IgD-negative memory B cell (primary cell): ENCODE results near the gene EEIG2. TPM values are rescaled to one million over a fixed set of nuclear protein-coding genes. Genes with fewer than 3 reads are reported as not detected.

Experiments
- H3K27ac Mint-ChIP-seq, 3 donors: one replicate each; pipeline ENCODE4 v1.8.0; 2020 to 2022; ENCODE audit warnings: mild to moderate bottlenecking in 3 of 3, mixed read lengths in 3 of 3, moderate library complexity in 1 of 3
- H3K27me3 Mint-ChIP-seq: one replicate; pipeline ENCODE4 v1.8.0; 2021; ENCODE audit warnings: mixed read lengths
- H3K36me3 Mint-ChIP-seq: one replicate; pipeline ENCODE4 v1.8.0; 2020; ENCODE audit warnings: mild to moderate bottlenecking, mixed read lengths
- H3K4me1 Mint-ChIP-seq, 3 donors: one replicate each; pipeline ENCODE4 v1.8.0; 2020 to 2022; ENCODE audit warnings: mixed read lengths in 3 of 3, mild to moderate bottlenecking in 1 of 3
- H3K4me3 Mint-ChIP-seq, 4 donors: one replicate each; pipeline ENCODE4 v1.8.0; 2020 to 2022; ENCODE audit warnings: mild to moderate bottlenecking in 4 of 4, mixed read lengths in 4 of 4, moderate library complexity in 3 of 4
- H3K9me3 Mint-ChIP-seq, 3 donors: one replicate each; pipeline ENCODE4 v1.8.0; 2020 to 2021; ENCODE audit warnings: mixed read lengths in 3 of 3, mild to moderate bottlenecking in 1 of 3
- polyA plus RNA-seq: library from polyadenylated mRNA; unstranded; fragments of 300-500 nt; fragmentation: Illumina TruSeq; gene quantifications from one replicate; pipeline ENCODE4 v1.2.3, GENCODE V29; 2021

Gene EEIG2
- polyA plus RNA-seq, 1 donor from 2014 or later, result 1.1 TPM

- peaks cover 19 to 26% (median 22%) of the 10 kb centered on the region in 3 donors for H3K4me1 Mint-ChIP-seq
- H3K27ac Mint-ChIP-seq, result no peak overlapping the region
- H3K36me3 Mint-ChIP-seq, result peaks cover 7% of the 10 kb centered on the region
- H3K9me3 Mint-ChIP-seq, result peaks cover 0 to 21% (median 5%) of the 10 kb centered on the region in 3 donors
- H3K27me3 Mint-ChIP-seq, result no peaks in the 10 kb centered on the region
- peak overlapping the region in 2 of 4 donors; percentile 39 to 68 for H3K4me3 Mint-ChIP-seq
Observed at GRCh38 chr1:108584428-108584856, 24.5 kb downstream of the EEIG2 start.

DNA sequence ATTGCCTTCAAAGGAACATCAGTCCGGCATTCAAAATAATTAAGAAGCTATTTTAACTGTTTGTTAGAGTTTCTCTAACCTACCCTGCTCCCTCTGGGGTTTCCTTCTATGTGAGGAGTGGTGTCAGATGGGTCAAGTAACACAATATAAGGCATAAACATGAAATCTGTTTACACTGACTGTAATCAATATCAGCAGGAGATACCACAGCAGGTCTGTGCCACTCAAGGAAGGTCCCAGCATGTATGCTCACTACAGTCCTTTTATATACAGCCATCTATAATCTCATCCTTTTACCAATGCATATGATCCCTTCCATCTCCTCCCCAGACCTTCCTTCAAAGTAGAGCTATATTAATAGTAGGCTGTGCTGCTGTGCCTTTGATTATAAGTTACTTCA, 25.4 kb downstream of the EEIG2 start:
- no peak overlapping the region for H3K4me3 Mint-ChIP-seq
- H3K4me1 Mint-ChIP-seq, result peaks cover 20 to 26% (median 24%) of the 10 kb centered on the region in 3 donors
- H3K36me3 Mint-ChIP-seq, result peaks cover 4% of the 10 kb centered on the region
- H3K27ac Mint-ChIP-seq, result no peak overlapping the region
- no peaks in the 10 kb centered on the region for H3K27me3 Mint-ChIP-seq
- peaks cover 0 to 17% (median under 1%) of the 10 kb centered on the region in 3 donors for H3K9me3 Mint-ChIP-seq

- Mint-ChIP-seq H3K4me1 (peaks cover 17 to 19% (median 17%) of the 10 kb centered on the region in 3 donors), H3K36me3 (peaks cover 4% of the 10 kb centered on the region), H3K27ac (no peak overlapping the region), H3K27me3 (no peaks in the 10 kb centered on the region), H3K4me3 (no peak overlapping the region), H3K9me3 (peaks cover 0 to 4% (median 0%) of the 10 kb centered on the region in 3 donors)
Observed at GRCh38 chr1:108590441-108590840, 30.5 kb downstream of the EEIG2 start.

DNA sequence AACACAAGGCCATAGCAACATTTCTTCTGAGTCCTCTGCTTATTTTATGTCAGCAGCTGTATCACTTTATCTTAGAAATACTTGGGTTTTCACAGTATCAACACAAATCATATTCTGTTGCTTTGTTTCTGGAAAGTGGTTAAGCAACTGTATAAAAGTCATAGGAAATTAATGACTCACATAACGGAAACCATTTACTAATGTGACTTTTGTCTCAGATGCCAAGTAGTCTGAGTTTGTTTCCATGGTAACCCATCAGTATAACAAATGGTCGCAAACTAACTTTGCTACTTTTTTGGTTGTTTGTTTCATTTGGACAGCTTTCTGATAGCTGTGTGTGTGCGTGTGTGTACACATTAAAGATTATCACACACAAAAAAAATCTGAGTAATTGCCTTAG, 31.1 kb downstream of the EEIG2 start:
- Mint-ChIP-seq H3K4me1 (peaks cover 12 to 17% (median 16%) of the 10 kb centered on the region in 3 donors), H3K4me3 (no peak overlapping the region), H3K9me3 (peaks cover 0 to 4% (median 0%) of the 10 kb centered on the region in 3 donors), H3K27me3 (no peaks in the 10 kb centered on the region), H3K36me3 (peaks cover 4% of the 10 kb centered on the region), H3K27ac (no peak overlapping the region)

DNA sequence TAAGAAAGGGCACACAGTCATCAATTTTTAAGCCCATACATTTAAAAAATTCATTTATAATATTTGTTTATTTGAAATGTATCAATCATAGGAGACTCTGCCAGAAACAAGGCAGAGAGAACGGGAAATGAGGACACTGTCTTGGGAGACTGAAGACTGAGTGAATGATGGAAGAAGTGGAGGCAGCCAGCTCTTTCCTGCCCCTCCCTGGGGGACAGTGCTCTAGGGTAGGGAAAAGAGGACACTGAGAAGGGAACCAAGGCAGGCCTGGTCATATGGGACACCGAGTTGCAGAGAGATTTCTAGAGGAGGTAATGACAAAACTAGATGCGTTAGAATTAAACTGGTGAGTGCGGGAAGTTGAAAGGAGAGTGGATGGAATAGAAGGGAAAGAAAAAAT, 31.6 kb downstream of the EEIG2 start:
- no peaks in the 10 kb centered on the region for H3K27me3 Mint-ChIP-seq
- peaks cover 4% of the 10 kb centered on the region for H3K36me3 Mint-ChIP-seq
- H3K4me3 Mint-ChIP-seq, result peak overlapping the region in 1 of 4 donors; percentile 66
- peaks cover 9 to 17% (median 14%) of the 10 kb centered on the region in 3 donors for H3K4me1 Mint-ChIP-seq
- peaks cover 0 to 4% (median 0%) of the 10 kb centered on the region in 3 donors for H3K9me3 Mint-ChIP-seq
- H3K27ac Mint-ChIP-seq, result no peak overlapping the region

DNA sequence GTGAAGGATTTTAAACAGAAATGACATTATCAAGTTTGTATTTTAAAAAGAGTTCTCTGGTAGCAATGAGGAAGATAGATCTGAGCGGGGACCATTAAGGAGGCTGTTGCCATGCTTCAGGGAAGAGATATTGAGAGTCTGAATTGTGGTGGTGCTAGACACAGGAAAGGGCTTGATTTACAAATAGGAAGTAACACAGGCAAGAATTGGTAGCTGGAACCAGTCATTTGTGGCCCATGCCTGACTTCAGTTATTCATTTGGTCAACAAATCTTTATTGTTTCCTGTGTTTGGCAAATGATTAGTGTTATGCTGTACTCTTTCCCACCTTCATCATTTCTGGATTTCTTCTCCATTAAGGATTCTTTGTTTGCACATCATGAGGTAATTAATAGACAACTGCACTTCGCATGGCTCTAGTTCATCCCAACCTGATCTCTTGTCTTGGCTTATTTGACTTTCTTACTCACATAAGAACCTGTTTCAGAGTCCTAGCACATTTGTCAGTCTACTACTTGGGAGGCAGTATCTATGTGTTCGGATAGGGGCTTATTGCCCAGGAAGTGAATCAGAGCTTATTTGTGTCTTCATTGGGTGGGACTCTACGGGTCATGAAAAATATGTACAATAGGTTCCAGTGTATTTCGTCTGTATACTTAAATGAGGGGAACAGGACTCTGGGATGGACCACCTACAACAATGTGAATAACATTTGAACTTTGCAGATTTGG, 32.3 kb downstream of the EEIG2 start:
- peaks cover 0 to 4% (median 0%) of the 10 kb centered on the region in 3 donors for H3K9me3 Mint-ChIP-seq

GRCh38 chr1:108593448-108593847, 33.5 kb downstream of the EEIG2 start:
- Mint-ChIP-seq H3K36me3 (peaks cover 4% of the 10 kb centered on the region), H3K4me1 (peaks cover 14 to 20% (median 15%) of the 10 kb centered on the region in 3 donors), H3K4me3 (no peak overlapping the region), H3K27ac (no peak overlapping the region), H3K9me3 (no peaks in the 10 kb centered on the region), H3K27me3 (no peaks in the 10 kb centered on the region)

More for the DNA sequence above, 32.3 kb downstream of the EEIG2 start:
- Mint-ChIP-seq H3K4me1 (peaks cover 11 to 17% (median 15%) of the 10 kb centered on the region in 3 donors), H3K4me3 (peak overlapping the region in 1 of 4 donors; percentile 66), H3K36me3 (peaks cover 4% of the 10 kb centered on the region), H3K27me3 (no peaks in the 10 kb centered on the region), H3K27ac (no peak overlapping the region)

DNA sequence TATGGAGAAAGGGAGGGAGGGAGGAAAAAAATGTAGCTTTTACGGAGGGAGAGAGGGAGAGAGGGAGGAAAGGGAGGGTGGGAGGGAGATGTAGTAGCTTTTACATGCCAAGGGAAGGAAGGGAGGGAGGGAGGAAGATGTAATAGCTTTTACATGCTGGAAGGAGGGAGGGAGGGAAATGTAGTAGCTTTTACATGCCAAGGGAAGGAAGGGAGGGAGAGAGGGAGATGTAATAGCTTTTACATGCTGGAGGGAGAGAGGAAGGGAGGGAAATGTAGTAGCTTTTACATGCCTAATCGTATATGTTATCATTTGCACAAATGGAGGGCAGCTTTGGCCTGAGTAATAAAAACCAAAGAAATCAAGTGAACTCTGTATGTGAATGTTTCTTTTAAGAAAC, 35.6 kb downstream of the EEIG2 start:
- H3K36me3 Mint-ChIP-seq, result peaks cover 4% of the 10 kb centered on the region
- no peaks in the 10 kb centered on the region for H3K9me3 Mint-ChIP-seq
- H3K27ac Mint-ChIP-seq, result peak overlapping the region in 1 of 3 donors; percentile 3
- no peak overlapping the region for H3K4me3 Mint-ChIP-seq
- H3K4me1 Mint-ChIP-seq, result peaks cover 11 to 14% (median 14%) of the 10 kb centered on the region in 3 donors
- H3K27me3 Mint-ChIP-seq, result no peaks in the 10 kb centered on the region

- peaks cover 5 to 9% (median 9%) of the 10 kb centered on the region in 3 donors for H3K4me1 Mint-ChIP-seq
Observed at GRCh38 chr1:108597041-108597440, 37.1 kb downstream of the EEIG2 start.

DNA sequence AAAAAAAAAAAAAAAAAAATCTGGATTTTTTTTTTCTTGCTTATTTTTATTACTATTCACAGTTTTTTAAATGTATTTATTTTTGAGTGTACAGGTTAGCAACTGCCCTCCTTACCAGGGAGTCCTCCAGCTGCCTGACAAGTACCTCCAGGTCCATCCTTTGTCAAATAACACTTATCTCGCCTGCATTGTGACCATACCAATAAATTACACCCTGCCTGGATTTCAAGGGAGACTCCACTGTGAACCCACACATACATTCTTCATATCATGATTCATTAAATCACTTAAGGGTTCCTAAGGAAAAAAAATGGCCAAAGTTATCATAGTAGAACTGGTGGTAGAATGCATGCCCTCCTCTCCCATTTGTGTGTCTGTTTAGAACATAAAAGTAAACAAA, 38.4 kb downstream of the EEIG2 start:
- no peak overlapping the region for H3K27ac Mint-ChIP-seq
- H3K36me3 Mint-ChIP-seq, result peaks cover 4% of the 10 kb centered on the region
- H3K9me3 Mint-ChIP-seq, result no peaks in the 10 kb centered on the region
- no peaks in the 10 kb centered on the region for H3K27me3 Mint-ChIP-seq
- peaks cover 4 to 7% (median 5%) of the 10 kb centered on the region in 3 donors for H3K4me1 Mint-ChIP-seq
- no peak overlapping the region for H3K4me3 Mint-ChIP-seq

More at GRCh38 chr1:108597041-108597440, 37.1 kb downstream of the EEIG2 start:
- peaks cover 4% of the 10 kb centered on the region for H3K36me3 Mint-ChIP-seq
- no peaks in the 10 kb centered on the region for H3K27me3 Mint-ChIP-seq
- H3K4me3 Mint-ChIP-seq, result no peak overlapping the region
- no peaks in the 10 kb centered on the region for H3K9me3 Mint-ChIP-seq
- no peak overlapping the region for H3K27ac Mint-ChIP-seq

DNA sequence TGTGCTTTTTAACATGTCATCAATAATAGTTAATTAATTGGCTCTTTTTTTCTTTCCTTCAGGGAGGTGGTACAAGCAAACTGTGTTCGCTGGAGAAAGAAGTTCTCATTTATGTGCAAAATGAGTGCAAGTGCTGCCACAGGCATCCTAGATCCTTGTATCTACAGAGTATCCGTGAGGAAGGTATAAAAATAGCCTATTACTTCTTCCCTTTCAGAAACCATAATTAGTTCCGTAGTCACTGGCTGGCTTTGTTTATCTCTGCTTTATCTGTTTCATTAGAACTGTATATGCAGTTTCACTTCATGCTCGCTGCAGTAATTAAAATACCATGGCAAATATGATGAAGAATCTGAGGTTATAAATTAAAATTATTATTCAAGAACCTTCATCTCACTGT, 40.6 kb downstream of the EEIG2 start:
- Mint-ChIP-seq H3K36me3 (peaks cover 4% of the 10 kb centered on the region), H3K4me3 (no peak overlapping the region), H3K27me3 (no peaks in the 10 kb centered on the region), H3K9me3 (no peaks in the 10 kb centered on the region), H3K27ac (no peak overlapping the region), H3K4me1 (peaks cover 3 to 7% (median 4%) of the 10 kb centered on the region in 3 donors)

DNA sequence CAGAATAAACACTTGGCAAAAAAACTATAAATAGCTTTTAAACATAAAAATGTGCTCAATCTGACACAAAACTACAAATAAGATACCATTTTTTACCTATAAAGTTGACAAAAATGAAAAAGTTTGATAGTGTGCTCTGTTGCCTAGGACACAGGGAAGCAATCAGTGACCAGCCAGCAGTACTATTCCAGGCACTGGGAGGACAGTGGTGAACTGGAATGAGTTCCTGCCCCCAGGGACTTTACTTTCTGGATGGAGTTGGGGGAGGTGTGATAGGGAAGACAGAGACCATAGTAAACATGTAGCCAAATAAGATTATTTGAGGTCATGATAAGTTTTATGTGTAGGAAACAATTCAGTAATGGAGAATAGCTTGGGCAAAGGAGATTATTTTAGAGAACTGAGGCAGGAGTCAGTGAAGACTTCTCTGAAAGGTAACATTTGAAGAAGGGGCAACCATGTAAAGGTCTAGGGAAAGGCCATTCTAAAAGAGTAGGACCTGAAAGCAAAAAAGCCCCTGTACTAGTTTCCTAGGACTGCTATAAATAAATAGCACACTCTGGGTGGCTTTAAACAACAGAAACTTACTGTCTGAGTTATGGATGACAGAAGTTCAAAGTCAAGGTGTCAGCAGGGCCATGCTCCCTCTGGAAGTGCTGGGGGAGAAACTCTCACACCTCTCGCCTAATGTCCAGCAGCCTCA, 42.0 kb downstream of the EEIG2 start:
- H3K27ac Mint-ChIP-seq, result no peak overlapping the region

DNA sequence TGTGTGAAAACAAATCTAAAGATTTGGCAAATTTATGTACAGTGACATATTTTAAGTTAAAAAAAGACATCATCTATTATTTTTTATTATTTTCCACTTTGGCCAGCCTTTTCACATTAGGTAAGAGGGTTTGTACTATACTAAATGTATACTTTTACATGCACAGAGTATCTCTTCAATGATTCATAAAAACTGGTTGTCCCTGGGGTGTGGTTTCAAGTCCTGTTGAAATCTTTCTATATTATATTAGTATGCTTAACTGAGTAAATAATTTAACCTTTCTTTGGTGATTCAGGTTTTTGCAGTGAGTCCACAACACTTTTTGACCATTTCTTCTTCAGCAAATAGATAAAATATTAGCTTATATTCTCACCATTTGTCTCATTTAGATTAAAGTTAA, 45.7 kb downstream of the EEIG2 start:
- H3K9me3 Mint-ChIP-seq, result no peaks in the 10 kb centered on the region
- H3K4me3 Mint-ChIP-seq, result no peak overlapping the region
- H3K4me1 Mint-ChIP-seq, result peaks cover 0 to 3% (median 1%) of the 10 kb centered on the region in 3 donors
- peaks cover 5% of the 10 kb centered on the region for H3K36me3 Mint-ChIP-seq
- no peak overlapping the region for H3K27ac Mint-ChIP-seq
- no peaks in the 10 kb centered on the region for H3K27me3 Mint-ChIP-seq

More for the DNA sequence above, 42.0 kb downstream of the EEIG2 start:
- Mint-ChIP-seq H3K4me1 (peaks cover 3 to 7% (median 4%) of the 10 kb centered on the region in 3 donors), H3K4me3 (no peak overlapping the region), H3K27me3 (no peaks in the 10 kb centered on the region), H3K9me3 (no peaks in the 10 kb centered on the region), H3K36me3 (peaks cover 4% of the 10 kb centered on the region)

DNA sequence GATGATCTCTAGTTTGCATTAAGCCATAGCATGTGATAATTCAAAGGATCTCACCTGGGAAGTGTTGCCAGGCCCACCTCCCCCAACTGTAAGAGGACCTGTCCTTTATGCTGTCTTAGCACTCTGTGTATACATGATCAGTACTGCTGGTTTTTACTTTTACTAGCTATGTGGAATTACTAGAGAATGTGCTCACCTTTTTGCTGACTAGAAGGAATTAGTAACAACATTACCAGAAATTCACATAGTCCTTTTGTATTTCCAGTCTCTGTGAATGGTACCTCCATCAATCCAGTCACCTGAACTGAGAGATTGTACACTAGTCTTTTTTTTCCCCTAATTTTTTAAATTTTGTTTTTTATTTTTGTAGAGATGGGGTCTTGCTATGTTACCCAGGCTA, 46.6 kb downstream of the EEIG2 start:
- Mint-ChIP-seq H3K27me3 (no peaks in the 10 kb centered on the region), H3K9me3 (no peaks in the 10 kb centered on the region)

DNA sequence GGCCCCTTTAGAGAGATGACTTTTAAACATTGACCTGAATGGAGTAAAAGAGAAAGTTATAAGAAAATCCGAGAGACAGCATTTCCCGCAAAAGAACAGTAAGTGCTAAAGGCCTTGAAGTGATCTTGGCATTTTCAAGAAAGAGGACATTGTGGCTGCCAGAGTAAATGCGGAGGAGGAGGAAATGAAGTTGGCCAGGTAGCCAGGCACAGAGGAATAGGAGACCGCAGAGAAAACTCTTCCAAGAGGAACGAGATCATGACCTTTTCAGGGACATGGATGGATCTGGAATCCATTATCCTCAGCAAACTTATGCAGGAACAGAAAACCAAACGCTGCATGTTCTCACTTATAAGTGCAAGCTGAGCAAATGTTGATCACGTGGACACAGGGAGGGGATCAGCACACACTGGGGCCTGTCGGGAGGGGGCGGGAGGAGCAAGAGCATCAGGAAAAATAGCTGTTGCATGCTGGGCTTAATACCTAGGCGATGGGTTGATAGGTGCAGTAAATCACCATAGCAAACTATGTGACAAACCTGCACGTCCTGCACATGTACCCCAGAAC, 49.7 kb downstream of the EEIG2 start:
- Mint-ChIP-seq H3K27ac (peak overlapping the region in 1 of 3 donors; percentile 53), H3K4me3 (no peak overlapping the region), H3K9me3 (no peaks in the 10 kb centered on the region), H3K27me3 (no peaks in the 10 kb centered on the region), H3K4me1 (peaks cover 0 to 3% (median 0%) of the 10 kb centered on the region in 3 donors), H3K36me3 (peaks cover 5% of the 10 kb centered on the region)

More for the DNA sequence above, 46.6 kb downstream of the EEIG2 start:
- H3K4me1 Mint-ChIP-seq, result peaks cover 0 to 3% (median 1%) of the 10 kb centered on the region in 3 donors
- H3K4me3 Mint-ChIP-seq, result no peak overlapping the region
- H3K27ac Mint-ChIP-seq, result no peak overlapping the region
- H3K36me3 Mint-ChIP-seq, result peaks cover 5% of the 10 kb centered on the region
